Measurements from ENCODE around the gene PASK.

The PASK gene

GRCh38 chr2:241128266-241128665 lies 21.0 kb downstream of the PASK start:
- no peak for TF ChIP-seq CTCF (conservative IDR thresholded peaks at IDR 0.05; ENCODE audit: low read length)

GRCh38 chr2:241126771-241127202 lies 22.5 kb downstream of the PASK start:
- no peak overlapping the region for H3K4me3 ChIP-seq (ENCODE audit: low read length)
- no peak for TF ChIP-seq CTCF (conservative IDR thresholded peaks at IDR 0.05; ENCODE audit: low read length)
- no peak for DNase-seq (ENCODE audit: low read depth)

More at GRCh38 chr2:241128266-241128665, 21.0 kb downstream of the PASK start:
- no peak overlapping the region for H3K4me3 ChIP-seq (ENCODE audit: low read length)
- no peak for DNase-seq (ENCODE audit: low read depth)

- no peak overlapping the region for H3K4me3 ChIP-seq (ENCODE audit: low read length)
- DNase-seq (ENCODE audit: low read depth), result no peak
- TF ChIP-seq CTCF (conservative IDR thresholded peaks at IDR 0.05; ENCODE audit: low read length), result no peak
Measured at GRCh38 chr2:241126201-241126611, 23.1 kb downstream of the PASK start.

- no peak overlapping the region for H3K4me3 ChIP-seq (ENCODE audit: low read length)
- TF ChIP-seq CTCF (conservative IDR thresholded peaks at IDR 0.05; ENCODE audit: low read length), result no peak
- no peak for DNase-seq (ENCODE audit: low read depth)
Measured at GRCh38 chr2:241125626-241126025, 23.6 kb downstream of the PASK start.

- no peak for DNase-seq (ENCODE audit: low read depth)
- no peak for TF ChIP-seq CTCF (conservative IDR thresholded peaks at IDR 0.05; ENCODE audit: low read length)
Measured at GRCh38 chr2:241123816-241124536, 25.3 kb downstream of the PASK start.

GRCh38 chr2:241122376-241123002 lies 26.8 kb downstream of the PASK start:
- DNase-seq (ENCODE audit: low read depth), result no peak
- H3K4me3 ChIP-seq (ENCODE audit: low read length), result no peak overlapping the region
- TF ChIP-seq CTCF (conservative IDR thresholded peaks at IDR 0.05; ENCODE audit: low read length), result no peak

More at GRCh38 chr2:241123816-241124536, 25.3 kb downstream of the PASK start:
- no peak overlapping the region for H3K4me3 ChIP-seq (ENCODE audit: low read length)

GRCh38 chr2:241121008-241121407 lies 28.3 kb downstream of the PASK start:
- DNase-seq (ENCODE audit: low read depth), result no peak
- no peak for TF ChIP-seq CTCF (conservative IDR thresholded peaks at IDR 0.05; ENCODE audit: low read length)

More at GRCh38 chr2:241121008-241121407, 28.3 kb downstream of the PASK start:
- no peak overlapping the region for H3K4me3 ChIP-seq (ENCODE audit: low read length)

Measured in AG10803 (cell line).